ENCODE measurements around the gene SLC6A8.
"Not testable (repeated sequence)": the region's sequence is repeated elsewhere in the genome, so short reads cannot be mapped to it uniquely, and the experiment has no call there.

Gene SLC6A8

GRCh38 chrX:153731845-153732215 is 44.1 kb downstream of the SLC6A8 start:
- DNase-seq (ENCODE audit: low read depth) = no peak

- no peak for DNase-seq (ENCODE audit: low read depth)
These were observed 44.7 kb downstream of the SLC6A8 start for GRCh38 chrX:153732401-153732800.

- no peak for DNase-seq (ENCODE audit: low read depth)
These were observed 46.0 kb downstream of the SLC6A8 start for GRCh38 chrX:153733651-153734240.

- DNase-seq (ENCODE audit: low read depth) = no peak
These were observed 47.1 kb downstream of the SLC6A8 start for GRCh38 chrX:153734871-153735270.

GRCh38 chrX:153735274-153735673 is 47.5 kb downstream of the SLC6A8 start:
- no peak for DNase-seq (ENCODE audit: low read depth)

GRCh38 chrX:153736071-153736820 is 48.5 kb downstream of the SLC6A8 start:
- no peak for DNase-seq (ENCODE audit: low read depth)

- no peak for DNase-seq (ENCODE audit: low read depth)
These were observed 49.2 kb downstream of the SLC6A8 start for GRCh38 chrX:153736871-153737441.

- no peak for DNase-seq (ENCODE audit: low read depth)
These were observed 50.4 kb downstream of the SLC6A8 start for GRCh38 chrX:153738056-153738605.

- no peak for DNase-seq (ENCODE audit: low read depth)
These were observed 52.2 kb downstream of the SLC6A8 start for GRCh38 chrX:153739754-153740486.

- DNase-seq (ENCODE audit: low read depth) = no peak
These were observed 53.0 kb downstream of the SLC6A8 start for GRCh38 chrX:153740631-153741222.

GRCh38 chrX:153741446-153741845 is 53.7 kb downstream of the SLC6A8 start:
- no peak for DNase-seq (ENCODE audit: low read depth)

GRCh38 chrX:153742111-153742510 is 54.4 kb downstream of the SLC6A8 start:
- not testable (repeated sequence) for DNase-seq (ENCODE audit: low read depth)

- not testable (repeated sequence) for DNase-seq (ENCODE audit: low read depth)
These were observed 55.2 kb downstream of the SLC6A8 start for GRCh38 chrX:153742796-153743467.

GRCh38 chrX:153743468-153744209 is 55.9 kb downstream of the SLC6A8 start:
- not testable (repeated sequence) for DNase-seq (ENCODE audit: low read depth)

- no peak for DNase-seq (ENCODE audit: low read depth)
These were observed 56.7 kb downstream of the SLC6A8 start for GRCh38 chrX:153744210-153745066.

GRCh38 chrX:153745067-153745433 is 57.3 kb downstream of the SLC6A8 start:
- not testable (repeated sequence) for DNase-seq (ENCODE audit: low read depth)

All from CMK (cell line).